Large intestine (tissue), 3 donors: ENCODE data around the gene MED25. TPM values are rescaled to one million over a fixed set of nuclear protein-coding genes. Genes with fewer than 3 reads are reported as not detected.

Experiments used
- DNase-seq, 2 donors: peaks; one replicate each; pipeline versions ENCODE4 v3.0.0 to v3.0.0-alpha.2; 2013
- H3K27ac ChIP-seq: one replicate; pipeline ENCODE4 v1.5.1; 2013; ENCODE audit warnings: low read length
- H3K27me3 ChIP-seq: 2 replicates; pipeline ENCODE4 v1.6.1; 2013; ENCODE audit warnings: low read length; ENCODE audit not compliant: control insufficient read depth, insufficient read depth
- H3K36me3 ChIP-seq: 2 replicates; pipeline ENCODE4 v1.6.1; 2013; ENCODE audit warnings: low read length; ENCODE audit not compliant: control insufficient read depth, insufficient read depth
- H3K4me1 ChIP-seq: one replicate; pipeline ENCODE4 v1.6.1; 2013; ENCODE audit warnings: low read length; ENCODE audit not compliant: control insufficient read depth, insufficient read depth
- H3K4me3 ChIP-seq: one replicate; pipeline ENCODE4 v1.5.1; 2013; ENCODE audit warnings: low read length
- H3K9me3 ChIP-seq: one replicate; pipeline ENCODE4 v1.6.1; 2013; ENCODE audit warnings: mild to moderate bottlenecking, low read depth, low read length, moderate library complexity; ENCODE audit not compliant: control insufficient read depth
- WGBS: methylation state at CpG from one replicate; pipeline ENCODE4 v1.1.5; 2013; ENCODE audit warnings: low lambda C conversion rate; ENCODE audit not compliant: insufficient coverage; 5-methylcytosine and 5-hydroxymethylcytosine counted together
- polyA plus RNA-seq: library from polyadenylated mRNA; unstranded; fragments of 120-200 nt; gene quantifications from one replicate; pipeline ENCODE4 v1.2.1, GENCODE V29; 2013

The MED25 gene
- polyA plus RNA-seq, 1 donor: 57.7 TPM

GRCh38 chr19:49839713-49840112, 21.6 kb downstream of the MED25 start:
- no peak for DNase-seq
- WGBS: no CpG with 5 or more reads among the region's 11 CpGs

GRCh38 chr19:49840321-49840720, 22.2 kb downstream of the MED25 start:
- 60% methylated on average over 2 of the region's 11 CpGs for WGBS
- H3K27ac ChIP-seq: no peak overlapping the region
- H3K4me3 ChIP-seq: no peak overlapping the region
- DNase-seq: no peak
- no peaks in the 10 kb centered on the region for H3K27me3 ChIP-seq
- peaks cover 51% of the 10 kb centered on the region for H3K36me3 ChIP-seq
- H3K4me1 ChIP-seq: no peaks in the 10 kb centered on the region
- H3K9me3 ChIP-seq: no peaks in the 10 kb centered on the region

More at GRCh38 chr19:49839713-49840112, 21.6 kb downstream of the MED25 start:
- Histone ChIP-seq H3K36me3 (peaks cover 57% of the 10 kb centered on the region), H3K27ac (no peak overlapping the region), H3K4me3 (no peak overlapping the region), H3K27me3 (no peaks in the 10 kb centered on the region), H3K4me1 (no peaks in the 10 kb centered on the region), H3K9me3 (no peaks in the 10 kb centered on the region)

- H3K4me1 ChIP-seq: no peaks in the 10 kb centered on the region
- no peak overlapping the region for H3K4me3 ChIP-seq
- DNase-seq: no peak
- H3K36me3 ChIP-seq: peaks cover 46% of the 10 kb centered on the region
- no peaks in the 10 kb centered on the region for H3K27me3 ChIP-seq
- H3K27ac ChIP-seq: no peak overlapping the region
- 88% methylated on average over 5 of the region's 17 CpGs for WGBS
- H3K9me3 ChIP-seq: no peaks in the 10 kb centered on the region
These were observed 22.7 kb downstream of the MED25 start for GRCh38 chr19:49840736-49841249.

- Histone ChIP-seq H3K27me3 (no peaks in the 10 kb centered on the region), H3K9me3 (no peaks in the 10 kb centered on the region), H3K4me3 (no peak overlapping the region), H3K4me1 (no peaks in the 10 kb centered on the region), H3K27ac (no peak overlapping the region), H3K36me3 (peaks cover 21% of the 10 kb centered on the region)
- DNase-seq: no peak
- 100% methylated on average over 1 of the region's 3 CpGs for WGBS
These were observed 25.2 kb downstream of the MED25 start for GRCh38 chr19:49843265-49843664.

GRCh38 chr19:49844138-49845095, 26.3 kb downstream of the MED25 start:
- Histone ChIP-seq H3K36me3 (peaks cover 10% of the 10 kb centered on the region), H3K4me3 (no peak overlapping the region), H3K27me3 (no peaks in the 10 kb centered on the region), H3K27ac (no peak overlapping the region), H3K4me1 (no peaks in the 10 kb centered on the region), H3K9me3 (no peaks in the 10 kb centered on the region)
- no CpG with 5 or more reads among the region's 18 CpGs for WGBS
- DNase-seq: no peak

- H3K9me3 ChIP-seq: peaks cover under 1% of the 10 kb centered on the region
- no CpG with 5 or more reads among the region's 3 CpGs for WGBS
These were observed 27.3 kb downstream of the MED25 start for GRCh38 chr19:49845414-49845813.

GRCh38 chr19:49846408-49846807, 28.3 kb downstream of the MED25 start:
- no CpG with 5 or more reads among the region's 5 CpGs for WGBS
- no peaks in the 10 kb centered on the region for H3K4me1 ChIP-seq
- no peak for DNase-seq
- peaks cover 3% of the 10 kb centered on the region for H3K9me3 ChIP-seq
- H3K36me3 ChIP-seq: peaks cover 2% of the 10 kb centered on the region
- H3K27ac ChIP-seq: no peak overlapping the region
- H3K4me3 ChIP-seq: no peak overlapping the region
- H3K27me3 ChIP-seq: no peaks in the 10 kb centered on the region

More at GRCh38 chr19:49845414-49845813, 27.3 kb downstream of the MED25 start:
- Histone ChIP-seq H3K36me3 (peaks cover 5% of the 10 kb centered on the region), H3K4me3 (no peak overlapping the region), H3K4me1 (no peaks in the 10 kb centered on the region), H3K27me3 (no peaks in the 10 kb centered on the region), H3K27ac (no peak overlapping the region)
- no peak for DNase-seq

GRCh38 chr19:49847731-49848696, 29.9 kb downstream of the MED25 start:
- no peak overlapping the region for H3K4me3 ChIP-seq
- DNase-seq: no peak
- H3K27ac ChIP-seq: no peak overlapping the region

GRCh38 chr19:49848938-49849337, 30.8 kb downstream of the MED25 start:
- Histone ChIP-seq H3K4me3 (no peak overlapping the region), H3K36me3 (peaks cover 2% of the 10 kb centered on the region), H3K9me3 (peaks cover 3% of the 10 kb centered on the region), H3K4me1 (peaks cover 10% of the 10 kb centered on the region), H3K27me3 (no peaks in the 10 kb centered on the region), H3K27ac (no peak overlapping the region)
- WGBS: no CpG with 5 or more reads among the region's 3 CpGs
- DNase-seq: no peak

More at GRCh38 chr19:49847731-49848696, 29.9 kb downstream of the MED25 start:
- Histone ChIP-seq H3K36me3 (peaks cover 2% of the 10 kb centered on the region), H3K9me3 (peaks cover 3% of the 10 kb centered on the region), H3K27me3 (no peaks in the 10 kb centered on the region), H3K4me1 (peaks cover 10% of the 10 kb centered on the region)
- 88% methylated on average over 1 of the region's 10 CpGs for WGBS
